H9 (cell line): ENCODE measurements around the gene YKT6. TPM values are rescaled to one million over a fixed set of nuclear protein-coding genes. Genes with fewer than 3 reads are reported as not detected.

Experiments
- DNase-seq: peaks from one replicate; pipeline ENCODE4 v3.0.0-alpha.2; 2017
- H2AFZ ChIP-seq: one replicate; pipeline ENCODE4 v1.6.1; 2013; ENCODE audit warnings: mild to moderate bottlenecking, low read length, control low read depth, moderate library complexity
- H2AK5ac ChIP-seq: 2 replicates; pipeline ENCODE4 v1.6.1; 2013; ENCODE audit warnings: low read length, control low read depth, mixed read lengths; ENCODE audit not compliant: insufficient read length
- H2BK120ac ChIP-seq: one replicate; pipeline ENCODE4 v1.6.1; 2013; ENCODE audit warnings: low read depth, mild to moderate bottlenecking, low read length, control low read depth, inconsistent platforms; ENCODE audit not compliant: poor library complexity, severe bottlenecking
- H2BK12ac ChIP-seq: 2 replicates; pipeline ENCODE4 v1.6.1; 2013; ENCODE audit warnings: low read length, control low read depth, mixed read lengths, low read depth; ENCODE audit not compliant: insufficient read length
- H2BK15ac ChIP-seq: 2 replicates; pipeline ENCODE4 v1.6.1; 2013; ENCODE audit warnings: low read depth, low read length, control low read depth
- H2BK20ac ChIP-seq: one replicate; pipeline ENCODE4 v1.6.1; 2013; ENCODE audit warnings: low read depth, mild to moderate bottlenecking, low read length, control low read depth, inconsistent platforms; ENCODE audit not compliant: poor library complexity, severe bottlenecking
- H2BK5ac ChIP-seq: 2 replicates; pipeline ENCODE4 v1.6.1; 2013; ENCODE audit warnings: low read length, control low read depth, mixed read lengths; ENCODE audit not compliant: insufficient read length
- H3K14ac ChIP-seq: 2 replicates; pipeline ENCODE4 v1.6.1; 2013; ENCODE audit warnings: low read length, control low read depth; ENCODE audit not compliant: insufficient read depth
- H3K18ac ChIP-seq: 2 replicates; pipeline ENCODE4 v1.6.1; 2013; ENCODE audit warnings: low read depth, mild to moderate bottlenecking, mixed read lengths, low read length, control low read depth; ENCODE audit not compliant: insufficient read length
- H3K23ac ChIP-seq: 2 replicates; pipeline ENCODE4 v1.6.1; 2013; ENCODE audit warnings: low read length, control low read depth, mixed read lengths, low read depth; ENCODE audit not compliant: insufficient read length
- H3K23me2 ChIP-seq: 2 replicates; pipeline ENCODE4 v1.6.1; 2013; ENCODE audit warnings: low read depth, mild to moderate bottlenecking, mixed read lengths, low read length, control low read depth; ENCODE audit not compliant: insufficient read length, poor library complexity, severe bottlenecking
- H3K27ac ChIP-seq: 2 replicates; pipeline ENCODE4 v1.5.1; 2013; ENCODE audit warnings: low read length, control low read depth, mixed read lengths, low read depth; ENCODE audit not compliant: insufficient read length
- H3K27me3 ChIP-seq: 2 replicates; pipeline ENCODE4 v1.6.1; 2013; ENCODE audit warnings: low read length, control low read depth, inconsistent platforms; ENCODE audit not compliant: insufficient read depth
- H3K4ac ChIP-seq: 2 replicates; pipeline ENCODE4 v1.6.1; 2013; ENCODE audit warnings: low read depth, mild to moderate bottlenecking, control low read depth, inconsistent platforms, low read length, moderate library complexity
- H3K4me1 ChIP-seq: 2 replicates; pipeline ENCODE4 v1.6.1; 2013; ENCODE audit warnings: low read length, control low read depth, inconsistent platforms; ENCODE audit not compliant: insufficient read depth
- H3K4me2 ChIP-seq: 2 replicates; pipeline ENCODE4 v1.6.1; 2013; ENCODE audit warnings: low read length, control low read depth, mixed read lengths; ENCODE audit not compliant: insufficient read length, insufficient read depth
- H3K56ac ChIP-seq: 2 replicates; pipeline ENCODE4 v1.6.1; 2013; ENCODE audit warnings: low read depth, mild to moderate bottlenecking, mixed read lengths, low read length, control low read depth; ENCODE audit not compliant: insufficient read length
- H3K79me1 ChIP-seq: 2 replicates; pipeline ENCODE4 v1.6.1; 2013; ENCODE audit warnings: low read depth, mild to moderate bottlenecking, moderate library complexity, low read length, control low read depth, inconsistent platforms; ENCODE audit not compliant: insufficient read depth, poor library complexity, severe bottlenecking
- H3K79me2 ChIP-seq: 2 replicates; pipeline ENCODE4 v1.6.1; 2013; ENCODE audit warnings: low read length, control low read depth, inconsistent platforms; ENCODE audit not compliant: insufficient read depth
- H3K9ac ChIP-seq: 2 replicates; pipeline ENCODE4 v1.6.1; 2013; ENCODE audit warnings: low read length, control low read depth, mixed read lengths; ENCODE audit not compliant: insufficient read length; ENCODE audit errors: extremely low read depth
- H3K9me3 ChIP-seq: one replicate; pipeline ENCODE4 v1.6.1; 2013; ENCODE audit warnings: low read depth, low read length, inconsistent platforms; ENCODE audit not compliant: control insufficient read depth
- H3T11ph ChIP-seq: one replicate; pipeline ENCODE4 v1.6.1; 2013; ENCODE audit warnings: mild to moderate bottlenecking, low read length, control low read depth, inconsistent platforms
- H4K20me1 ChIP-seq: one replicate; pipeline ENCODE4 v1.6.1; 2013; ENCODE audit not compliant: control insufficient read depth, insufficient read length, insufficient read depth
- H4K5ac ChIP-seq: 2 replicates; pipeline ENCODE4 v1.6.1; 2013; ENCODE audit warnings: low read depth, mild to moderate bottlenecking, mixed read lengths, low read length, control low read depth; ENCODE audit not compliant: insufficient read length
- H4K8ac ChIP-seq: replicated peaks from 2 replicates; pipeline ENCODE4 v1.6.1; 2013; ENCODE audit warnings: low read length, control low read depth, mixed read lengths, low read depth; ENCODE audit not compliant: insufficient read length
- H4K91ac ChIP-seq: 2 replicates; pipeline ENCODE4 v1.6.1; 2013; ENCODE audit warnings: low read depth, mild to moderate bottlenecking, moderate library complexity, mixed read lengths, low read length, control low read depth; ENCODE audit not compliant: insufficient read length
- H3K27ac Mint-ChIP-seq, 3 experiments: 2 replicates in 2 of 3; 3 replicates in 1 of 3; pipeline ENCODE4 v1.8.0; 2020 to 2021; ENCODE audit warnings: mixed read lengths in 3 of 3, mild to moderate bottlenecking in 1 of 3, moderate library complexity in 1 of 3
- H3K27me3 Mint-ChIP-seq: 2 replicates; pipeline ENCODE4 v1.8.0; 2021; ENCODE audit warnings: low read depth, mild to moderate bottlenecking, moderate library complexity, mixed read lengths
- H3K36me3 Mint-ChIP-seq, 3 experiments: 2 replicates in 2 of 3; 3 replicates in 1 of 3; pipeline ENCODE4 v1.8.0; 2020 to 2021; ENCODE audit warnings: low read depth in 3 of 3, mixed read lengths in 3 of 3; ENCODE audit not compliant: insufficient read depth in 1 of 3
- H3K4me1 Mint-ChIP-seq, 2 experiments: 2 replicates each; pipeline ENCODE4 v1.8.0; 2020; ENCODE audit warnings: mixed read lengths in 2 of 2
- H3K4me3 Mint-ChIP-seq, 2 experiments: 2 replicates in 1 of 2; 3 replicates in 1 of 2; pipeline ENCODE4 v1.8.0; 2020 to 2021; ENCODE audit warnings: mild to moderate bottlenecking in 2 of 2, mixed read lengths in 2 of 2, moderate library complexity in 1 of 2
- H3K9me3 Mint-ChIP-seq, 2 experiments: 2 replicates in 1 of 2; 3 replicates in 1 of 2; pipeline ENCODE4 v1.8.0; 2020; ENCODE audit warnings: mild to moderate bottlenecking in 2 of 2, mixed read lengths in 2 of 2, moderate library complexity in 1 of 2
- WGBS: extraction: QIAGEN DNeasy Blood & Tissue Kit; methylation state at CpG from one replicate; pipeline ENCODE4 v1.1.7; 2013; ENCODE audit warnings: missing lambda C conversion rate, low lambda C conversion rate, mixed read lengths; ENCODE audit not compliant: insufficient read length; ENCODE audit errors: extremely low coverage; 5-methylcytosine and 5-hydroxymethylcytosine counted together
- total RNA-seq: library from RNA; stranded (reverse); gene quantifications from 2 replicates; pipeline ENCODE4 v1.2.1, GENCODE V29; 2021
- TF ChIP-seq, protein P1 (sequence below): fragments of 200-600 bp; sonication (generic); conservative IDR thresholded peaks from 3 replicates; pipeline ENCODE4 v1.8.0; 2021; ENCODE audit warnings: antibody characterized with exemption, mild to moderate bottlenecking

Gene YKT6
- total RNA-seq, 1 experiment from 2014 or later = 104 TPM

GRCh38 chr7:44232396-44232795 lies 31.6 kb downstream of the YKT6 start:
- H3K23me2 ChIP-seq = no peaks in the 10 kb centered on the region
- no peak overlapping the region for H4K91ac ChIP-seq
- no peak overlapping the region for H3K4me3 Mint-ChIP-seq
- TF ChIP-seq, protein P1, sequence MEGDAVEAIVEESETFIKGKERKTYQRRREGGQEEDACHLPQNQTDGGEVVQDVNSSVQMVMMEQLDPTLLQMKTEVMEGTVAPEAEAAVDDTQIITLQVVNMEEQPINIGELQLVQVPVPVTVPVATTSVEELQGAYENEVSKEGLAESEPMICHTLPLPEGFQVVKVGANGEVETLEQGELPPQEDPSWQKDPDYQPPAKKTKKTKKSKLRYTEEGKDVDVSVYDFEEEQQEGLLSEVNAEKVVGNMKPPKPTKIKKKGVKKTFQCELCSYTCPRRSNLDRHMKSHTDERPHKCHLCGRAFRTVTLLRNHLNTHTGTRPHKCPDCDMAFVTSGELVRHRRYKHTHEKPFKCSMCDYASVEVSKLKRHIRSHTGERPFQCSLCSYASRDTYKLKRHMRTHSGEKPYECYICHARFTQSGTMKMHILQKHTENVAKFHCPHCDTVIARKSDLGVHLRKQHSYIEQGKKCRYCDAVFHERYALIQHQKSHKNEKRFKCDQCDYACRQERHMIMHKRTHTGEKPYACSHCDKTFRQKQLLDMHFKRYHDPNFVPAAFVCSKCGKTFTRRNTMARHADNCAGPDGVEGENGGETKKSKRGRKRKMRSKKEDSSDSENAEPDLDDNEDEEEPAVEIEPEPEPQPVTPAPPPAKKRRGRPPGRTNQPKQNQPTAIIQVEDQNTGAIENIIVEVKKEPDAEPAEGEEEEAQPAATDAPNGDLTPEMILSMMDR = no peak; the same call in 2 of the 3 replicates
- no peaks in the 10 kb centered on the region for H4K20me1 ChIP-seq
- no peak overlapping the region for H4K5ac ChIP-seq
- no peaks in the 10 kb centered on the region for H3K79me2 ChIP-seq
- H3K4me1 ChIP-seq = no peaks in the 10 kb centered on the region
- H3K9me3 ChIP-seq = no peaks in the 10 kb centered on the region
- H3K36me3 Mint-ChIP-seq = no peaks in the 10 kb centered on the region
- no peaks in the 10 kb centered on the region for H3K79me1 ChIP-seq
- no peaks in the 10 kb centered on the region for H3K27me3 ChIP-seq
- DNase-seq = no peak
- no peak overlapping the region for H3K27ac Mint-ChIP-seq
- no peak overlapping the region for H3K27ac ChIP-seq
- H2BK12ac ChIP-seq = no peak overlapping the region
- no peak overlapping the region for H2BK5ac ChIP-seq
- H3K14ac ChIP-seq = no peak overlapping the region
- no peak overlapping the region for H3T11ph ChIP-seq
- H4K8ac ChIP-seq = no peak overlapping the region
- no peak overlapping the region for H2AFZ ChIP-seq
- H2BK20ac ChIP-seq = no peak overlapping the region
- H3K4me1 Mint-ChIP-seq = peaks cover 7 to 13% of the 10 kb centered on the region in 2 experiments
- H3K56ac ChIP-seq = no peak overlapping the region
- no peak overlapping the region for H3K18ac ChIP-seq
- H3K4ac ChIP-seq = no peak overlapping the region
- no peak overlapping the region for H3K23ac ChIP-seq
- H2BK120ac ChIP-seq = no peak overlapping the region
- H3K4me2 ChIP-seq = no peak overlapping the region
- no peak overlapping the region for H2AK5ac ChIP-seq
- H2BK15ac ChIP-seq = no peak overlapping the region
- H3K27me3 Mint-ChIP-seq = no peaks in the 10 kb centered on the region
- no CpG with 5 or more reads among the region's 13 CpGs for WGBS
- H3K9me3 Mint-ChIP-seq = no peaks in the 10 kb centered on the region
- H3K9ac ChIP-seq = no peak overlapping the region
